SK-N-SH treated with all-trans-retinoic acid at 6 μM for 48 hours (cell line): ENCODE measurements around the gene RORB.

Experiments used
- ARNTL ChIP-seq: fragments of 450-650 bp; formaldehyde crosslinking; IDR thresholded peaks from 2 replicates; pipeline ENCODE4 v1.5.0; 2020; ENCODE audit warnings: low read depth, mild to moderate bottlenecking, moderate library complexity, borderline replicate concordance
- CSDC2 ChIP-seq: fragments of 250-450 bp; sonication (Bioruptor Pico); IDR thresholded peaks from 2 replicates; pipeline ENCODE4 v1.5.0; 2020; ENCODE audit warnings: mild to moderate bottlenecking, moderate library complexity
- CSRNP3 ChIP-seq: fragments of 250-450 bp; sonication (Bioruptor Pico); IDR thresholded peaks from 2 replicates; pipeline ENCODE4 v1.5.1; 2021; ENCODE audit warnings: mild to moderate bottlenecking, moderate library complexity
- ESRRG ChIP-seq: fragments of 250-450 bp; sonication (Bioruptor Pico); IDR thresholded peaks from 2 replicates; pipeline ENCODE4 v1.6.1; 2021; ENCODE audit warnings: mild to moderate bottlenecking
- POU6F1 ChIP-seq: fragments of 250-450 bp; sonication (Bioruptor Pico); IDR thresholded peaks from 2 replicates; pipeline ENCODE4 v1.8.0; 2021; ENCODE audit warnings: low read depth, mild to moderate bottlenecking, moderate library complexity, borderline replicate concordance
- SNAI2 ChIP-seq: fragments of 250-450 bp; sonication (Bioruptor Pico); IDR thresholded peaks from 2 replicates; pipeline ENCODE4 v1.5.0; 2020; ENCODE audit warnings: mild to moderate bottlenecking, moderate library complexity
- TOX ChIP-seq: fragments of 250-450 bp; sonication (Bioruptor Pico); IDR thresholded peaks from 2 replicates; pipeline ENCODE4 v1.8.0; 2021; ENCODE audit warnings: mild to moderate bottlenecking, moderate library complexity, borderline replicate concordance
- TSHZ2 ChIP-seq: fragments of 250-450 bp; sonication (Bioruptor Pico); IDR thresholded peaks from 2 replicates; pipeline ENCODE4 v1.5.0; 2020; ENCODE audit warnings: mild to moderate bottlenecking, moderate library complexity
- ZFP30 ChIP-seq: fragments of 450-650 bp; formaldehyde crosslinking; IDR thresholded peaks from 2 replicates; pipeline ENCODE4 v1.5.0; 2022; ENCODE audit warnings: mild to moderate bottlenecking, moderate library complexity
- ZNF565 ChIP-seq: fragments of 450-650 bp; formaldehyde crosslinking; conservative IDR thresholded peaks from 2 replicates; pipeline ENCODE4 v1.5.0; 2020; ENCODE audit warnings: low read depth, mild to moderate bottlenecking, moderate library complexity
- ZNF70 ChIP-seq: fragments of 450-650 bp; formaldehyde crosslinking; IDR thresholded peaks from 2 replicates; pipeline ENCODE4 v1.5.0; 2020; ENCODE audit warnings: mild to moderate bottlenecking, moderate library complexity

GRCh38 chr9:74642376-74642775 lies 145.2 kb downstream of the RORB start:
- TF ChIP-seq ZNF70 (no peak), CSRNP3 (CRISPR knock-in tag) (no peak), TSHZ2 (CRISPR knock-in tag) (no peak), TOX (CRISPR knock-in tag) (no peak), ARNTL (CRISPR knock-in tag) (no peak), ESRRG (CRISPR knock-in tag) (no peak), POU6F1 (CRISPR knock-in tag) (no peak), CSDC2 (no peak), ZFP30 (CRISPR knock-in tag) (no peak), ZNF565 (CRISPR knock-in tag) (no peak), SNAI2 (no peak)
